A673 (cell line): Measurements from ENCODE around the gene G3BP1. TPM values are rescaled to one million over a fixed set of nuclear protein-coding genes. Genes with fewer than 3 reads are reported as not detected.

Experiments
- BruUV-seq: library from RNA; stranded (reverse); fragments of 400-500 nt; replicated peaks from 2 replicates; lab custom pipeline; 2021; lab: Mats Ljungman, UMichigan
- CTCF ChIA-PET: fragments of 300-600 bp; sonication (Branson Sonifier 250); formaldehyde crosslinking; loops from one replicate; lab custom pipeline; 2022; ENCODE audit warnings: antibody characterized with exemption; lab: Charles Lee
- POLR2A ChIA-PET: fragments of 300-600 bp; sonication (Branson Sonifier 250); formaldehyde crosslinking; loops from one replicate; lab custom pipeline; 2022; ENCODE audit warnings: antibody characterized with exemption; ENCODE audit not compliant: low non-redundant PET; lab: Charles Lee
- DNase-seq: peaks from one replicate; pipeline ENCODE4 v3.0.0-alpha.2; 2015; ENCODE audit warnings: low spot score
- H3K27ac ChIP-seq: fragments of 200-600 bp; sonication (generic); 2 replicates; pipeline ENCODE4 v1.5.1; 2016; ENCODE audit warnings: mixed run types, low read depth, mild to moderate bottlenecking, mixed read lengths, antibody characterized with exemption, low read length; ENCODE audit not compliant: poor library complexity, severe bottlenecking
- H3K27me3 ChIP-seq: fragments of 200-600 bp; sonication (generic); replicated peaks from 2 replicates; pipeline ENCODE4 v1.6.1; 2017; ENCODE audit warnings: mixed run types, low read depth, mild to moderate bottlenecking, mixed read lengths, antibody characterized with exemption, low read length; ENCODE audit not compliant: insufficient read depth, poor library complexity
- H3K36me3 ChIP-seq: fragments of 200-600 bp; sonication (generic); 2 replicates; pipeline ENCODE4 v1.6.1; 2016; ENCODE audit warnings: mixed run types, mild to moderate bottlenecking, mixed read lengths, antibody characterized with exemption, low read length; ENCODE audit not compliant: insufficient read depth, poor library complexity, severe bottlenecking
- H3K4me1 ChIP-seq: fragments of 200-600 bp; sonication (generic); 2 replicates; pipeline ENCODE4 v1.6.1; 2017; ENCODE audit warnings: mixed run types, mild to moderate bottlenecking, mixed read lengths, antibody characterized with exemption, low read length; ENCODE audit not compliant: insufficient read depth, poor library complexity, severe bottlenecking
- H3K4me3 ChIP-seq: fragments of 200-600 bp; sonication (generic); 2 replicates; pipeline ENCODE4 v1.5.1; 2016; ENCODE audit warnings: low read depth, mixed run types, mild to moderate bottlenecking, mixed read lengths, low read length; ENCODE audit not compliant: poor library complexity, severe bottlenecking
- H3K9me3 ChIP-seq: fragments of 200-600 bp; sonication (generic); 2 replicates; pipeline ENCODE4 v1.6.1; 2016; ENCODE audit warnings: mixed run types, low read depth, mild to moderate bottlenecking, mixed read lengths, antibody characterized with exemption, low read length; ENCODE audit not compliant: poor library complexity, severe bottlenecking
- CTCF ChIP-seq: fragments of 300-800, 200-600 bp; sonication (generic); conservative IDR thresholded peaks from 2 replicates; pipeline ENCODE4 v1.5.1; 2017; ENCODE audit warnings: low read depth, mild to moderate bottlenecking, antibody characterized with exemption, low read length, moderate library complexity, mixed read lengths
- EZH2 ChIP-seq: fragments of 200-600 bp; sonication (generic); IDR thresholded peaks from 2 replicates; pipeline ENCODE4 v1.6.1; 2017; ENCODE audit warnings: borderline replicate concordance, low read depth, mild to moderate bottlenecking, mixed read lengths, antibody characterized with exemption, low read length; ENCODE audit not compliant: poor library complexity, severe bottlenecking
- intact Hi-C: fragments of 100-400 bp; cut with micrococcal nuclease; formaldehyde crosslinking; loops from one replicate; pipeline ENCODE4 v1.10.0; 2022; ENCODE audit not compliant: unreplicated experiment
- total RNA-seq: library from RNA; stranded (reverse); gene quantifications from 2 replicates; pipeline ENCODE4 v1.2.3, GENCODE V29; 2021

Gene G3BP1
- total RNA-seq, 1 experiment from 2014 or later: 317 TPM

DNA sequence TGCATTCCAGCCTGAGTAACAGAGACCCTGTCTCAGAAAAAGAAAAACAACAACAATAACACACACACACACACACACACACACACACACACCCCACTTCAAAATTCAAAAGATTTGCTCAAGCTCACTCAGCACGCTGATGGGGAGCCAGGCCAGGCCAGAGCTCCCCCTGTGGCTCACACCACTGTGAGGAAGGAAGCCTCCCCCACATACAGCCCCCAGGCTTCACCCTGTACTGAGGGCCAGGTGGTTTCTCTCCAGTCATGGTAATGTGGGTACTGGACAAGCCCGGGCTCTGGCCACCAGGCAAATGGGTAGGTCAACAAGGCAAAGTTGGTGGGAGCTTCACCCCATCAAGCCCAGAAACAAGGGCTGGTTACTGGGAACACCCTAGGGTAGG, 32.4 kb upstream of the G3BP1 start:
- no TSS peak for BruUV-seq
- no peak for TF ChIP-seq EZH2
- no peak for TF ChIP-seq CTCF
- intact Hi-C loops: no loop called here
- POLR2A ChIA-PET: no interaction called here
- H3K27me3 ChIP-seq: no peaks in the 10 kb centered on the region
- DNase-seq: no peak
- H3K9me3 ChIP-seq: no peaks in the 10 kb centered on the region
- no peak overlapping the region for H3K4me3 ChIP-seq
- peaks cover 3% of the 10 kb centered on the region for H3K36me3 ChIP-seq
- no peak overlapping the region for H3K27ac ChIP-seq
- H3K4me1 ChIP-seq: peaks cover 14% of the 10 kb centered on the region
- CTCF ChIA-PET: interaction anchor here (2.3 to 3.3 kb wide), 2 partner anchors 81 to 87 kb away, joined by 12 to 42 read pairs; no protein-coding TSS in a partner anchor

DNA sequence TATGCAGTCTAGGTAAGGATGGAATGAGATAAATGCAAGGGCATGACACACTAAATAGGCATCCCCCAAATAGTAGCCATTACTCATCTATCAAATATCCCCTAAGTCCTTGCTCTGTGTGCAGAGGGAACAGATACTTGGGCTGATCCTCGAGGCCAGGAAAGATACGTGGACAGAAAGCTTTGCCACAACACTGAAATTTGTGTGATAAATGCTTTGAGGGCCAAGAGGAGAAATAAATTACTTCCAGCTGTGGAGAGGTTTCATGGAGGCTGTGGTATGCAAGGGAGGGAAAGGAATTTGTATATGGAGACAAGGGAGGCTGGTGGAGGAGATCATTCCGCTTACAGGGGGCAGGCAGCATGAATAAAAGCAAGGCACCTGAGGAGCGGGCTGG, 31.8 kb upstream of the G3BP1 start:
- peak overlapping the region; percentile 43 for H3K27ac ChIP-seq
- DNase-seq: peak; percentile 53
- TF ChIP-seq CTCF (no peak), EZH2 (no peak)
- H3K36me3 ChIP-seq: peaks cover 3% of the 10 kb centered on the region
- no TSS peak for BruUV-seq
- H3K27me3 ChIP-seq: no peaks in the 10 kb centered on the region
- intact Hi-C loops: loop anchor here (2.0 to 10.0 kb wide), 2 partner anchors 215 to 293 kb away; partner anchors contain the start of gene SLC36A1
- ChIA-PET CTCF (interaction anchor here (0.7 to 3.3 kb wide), 3 partner anchors 78 to 88 kb away, joined by 4 to 42 read pairs (median 12); no protein-coding TSS in a partner anchor), POLR2A (no interaction called here)
- H3K4me1 ChIP-seq: peaks cover 14% of the 10 kb centered on the region
- no peaks in the 10 kb centered on the region for H3K9me3 ChIP-seq
- no peak overlapping the region for H3K4me3 ChIP-seq

DNA sequence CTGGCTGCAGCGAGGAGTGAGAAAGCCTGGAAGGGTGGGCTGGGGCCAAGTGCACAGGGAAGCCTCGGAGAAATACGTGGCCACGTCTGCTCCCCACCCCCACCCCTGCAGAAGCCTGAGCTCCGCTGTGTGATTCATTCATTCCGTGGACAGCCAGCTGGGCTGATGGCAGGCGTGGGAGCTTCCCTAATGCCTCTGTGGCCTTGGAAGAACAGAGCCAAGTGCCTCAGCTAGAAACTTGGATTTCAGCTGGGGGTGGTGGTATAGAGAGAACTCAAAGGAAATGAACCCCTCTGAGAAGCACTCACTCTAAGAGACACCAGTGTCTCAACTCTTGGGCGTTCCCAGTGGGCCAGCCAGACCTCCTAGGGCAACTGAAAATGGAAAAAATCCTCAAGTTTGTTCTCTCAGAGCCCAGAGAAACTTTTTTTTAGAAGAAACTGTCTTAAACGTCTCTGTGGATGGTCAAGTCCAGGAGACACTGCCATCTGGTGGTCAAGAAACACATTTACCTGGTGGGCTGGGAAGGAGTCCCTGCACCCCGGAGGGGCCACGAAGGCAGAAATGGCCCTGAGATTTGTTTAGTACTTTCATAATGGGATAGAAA, 31.3 kb upstream of the G3BP1 start:
- TF ChIP-seq CTCF (peak; percentile 90), EZH2 (no peak)
- ChIA-PET POLR2A (no interaction called here), CTCF (interaction anchor here (0.6 to 3.3 kb wide), 4 partner anchors 79 to 184 kb away, joined by 4 to 42 read pairs (median 8); no protein-coding TSS in a partner anchor)
- Histone ChIP-seq H3K27me3 (no peaks in the 10 kb centered on the region), H3K4me1 (peaks cover 14% of the 10 kb centered on the region), H3K27ac (peak overlapping the region; percentile 43), H3K36me3 (peaks cover 6% of the 10 kb centered on the region), H3K4me3 (no peak overlapping the region), H3K9me3 (no peaks in the 10 kb centered on the region)
- DNase-seq: peak; percentile 84
- intact Hi-C loops: loop anchor here (2.0 to 10.0 kb wide), 2 partner anchors 216 to 294 kb away; partner anchors contain the start of gene SLC36A1
- BruUV-seq: no TSS peak
